Trophoblast cell (in vitro differentiated cells and primary cell): ENCODE data around the gene RNF111.
A peak's percentile ranks its signal among the peaks of the same experiment; 100 is the strongest.

Experiments used
- DNase-seq, 2 donors: peaks; one replicate each; pipeline ENCODE4 v3.0.0-alpha.2; 2016
- H2AFZ ChIP-seq: 2 replicates; pipeline ENCODE4 v1.6.1; 2013; ENCODE audit warnings: low read length, moderate library complexity, mild to moderate bottlenecking; ENCODE audit not compliant: insufficient read depth, poor library complexity
- H2AK5ac ChIP-seq: 2 replicates; pipeline ENCODE4 v1.6.1; 2013; ENCODE audit warnings: mild to moderate bottlenecking, low read length
- H2BK120ac ChIP-seq: 2 replicates; pipeline ENCODE4 v1.6.1; 2013; ENCODE audit warnings: low read length, mild to moderate bottlenecking, moderate library complexity; ENCODE audit not compliant: insufficient read depth, poor library complexity
- H2BK12ac ChIP-seq: 2 replicates; pipeline ENCODE4 v1.6.1; 2013; ENCODE audit warnings: mild to moderate bottlenecking, low read length, moderate library complexity
- H2BK5ac ChIP-seq: 2 replicates; pipeline ENCODE4 v1.6.1; 2013; ENCODE audit warnings: low read length, low read depth, moderate library complexity, mild to moderate bottlenecking; ENCODE audit not compliant: poor library complexity
- H3K14ac ChIP-seq: 2 replicates; pipeline ENCODE4 v1.6.1; 2013; ENCODE audit warnings: mild to moderate bottlenecking, low read length
- H3K18ac ChIP-seq: 2 replicates; pipeline ENCODE4 v1.6.1; 2013; ENCODE audit warnings: mild to moderate bottlenecking, low read length
- H3K23ac ChIP-seq: 2 replicates; pipeline ENCODE4 v1.6.1; 2013; ENCODE audit warnings: low read length
- H3K27ac ChIP-seq: 2 replicates; pipeline ENCODE4 v1.5.1; 2013; ENCODE audit warnings: low read depth, mild to moderate bottlenecking, inconsistent platforms, low read length, moderate library complexity
- H3K27me3 ChIP-seq: 2 replicates; pipeline ENCODE4 v1.6.1; 2013; ENCODE audit warnings: inconsistent platforms, mild to moderate bottlenecking, low read length, moderate library complexity; ENCODE audit not compliant: insufficient read depth
- H3K36me3 ChIP-seq, 2 experiments: 1 replicate in 1 of 2; 2 replicates in 1 of 2; pipeline ENCODE4 v1.6.1; 2013; ENCODE audit warnings: low read length in 2 of 2, mild to moderate bottlenecking in 2 of 2, moderate library complexity in 1 of 2; ENCODE audit not compliant: insufficient read depth in 2 of 2, control insufficient read depth in 1 of 2
- H3K4ac ChIP-seq: 2 replicates; pipeline ENCODE4 v1.6.1; 2013; ENCODE audit warnings: low read depth, mild to moderate bottlenecking, low read length, moderate library complexity
- H3K4me1 ChIP-seq, 2 experiments: 1 replicate in 1 of 2; 2 replicates in 1 of 2; pipeline ENCODE4 v1.6.1; 2013; ENCODE audit warnings: low read length in 2 of 2, mild to moderate bottlenecking in 2 of 2, moderate library complexity in 1 of 2; ENCODE audit not compliant: insufficient read depth in 2 of 2, control insufficient read depth in 1 of 2
- H3K4me2 ChIP-seq: 2 replicates; pipeline ENCODE4 v1.6.1; 2013; ENCODE audit warnings: inconsistent platforms, mild to moderate bottlenecking, low read length, moderate library complexity
- H3K4me3 ChIP-seq: 2 replicates; pipeline ENCODE4 v1.5.1; 2013; ENCODE audit warnings: mild to moderate bottlenecking, low read depth, low read length, inconsistent platforms
- H3K79me1 ChIP-seq: one replicate; pipeline ENCODE4 v1.6.1; 2013; ENCODE audit warnings: low read length
- H3K79me2 ChIP-seq: 2 replicates; pipeline ENCODE4 v1.6.1; 2013; ENCODE audit warnings: low read length, mild to moderate bottlenecking; ENCODE audit not compliant: control insufficient read depth, insufficient read depth, poor library complexity
- H3K9ac ChIP-seq: 2 replicates; pipeline ENCODE4 v1.6.1; 2013; ENCODE audit warnings: mild to moderate bottlenecking, low read length
- H3K9me3 ChIP-seq: 2 replicates; pipeline ENCODE4 v1.6.1; 2013; ENCODE audit warnings: low read depth, mild to moderate bottlenecking, control low read depth, inconsistent platforms, low read length; ENCODE audit not compliant: insufficient read depth
- H4K12ac ChIP-seq: 2 replicates; pipeline ENCODE4 v1.6.1; 2013; ENCODE audit warnings: low read depth, mild to moderate bottlenecking, low read length, moderate library complexity
- H4K8ac ChIP-seq: 2 replicates; pipeline ENCODE4 v1.6.1; 2013; ENCODE audit warnings: low read depth, mild to moderate bottlenecking, low read length, moderate library complexity
- H4K91ac ChIP-seq: one replicate; pipeline ENCODE4 v1.6.1; 2013; ENCODE audit warnings: low read depth, mild to moderate bottlenecking, low read length, moderate library complexity
- WGBS: extraction: QIAGEN DNeasy Blood & Tissue Kit; methylation state at CpG from one replicate; pipeline ENCODE4 v1.1.7; 2013; ENCODE audit warnings: missing lambda C conversion rate; ENCODE audit not compliant: insufficient read length, insufficient coverage; ENCODE audit errors: extremely low coverage; 5-methylcytosine and 5-hydroxymethylcytosine counted together

Gene RNF111

GRCh38 chr15:59008086-59008485 is 20.6 kb downstream of the RNF111 start:
- Histone ChIP-seq H3K4me2 (no peak overlapping the region), H3K4me3 (no peak overlapping the region)
- no CpG with 5 or more reads among the region's 6 CpGs for WGBS

GRCh38 chr15:59011262-59011952 is 23.9 kb downstream of the RNF111 start:
- no peak for DNase-seq
- Histone ChIP-seq H3K14ac (no peak overlapping the region), H2BK5ac (no peak overlapping the region), H2BK12ac (no peak overlapping the region), H2AK5ac (no peak overlapping the region), H3K4me3 (no peak overlapping the region), H3K9ac (no peak overlapping the region), H4K12ac (no peak overlapping the region), H3K27me3 (no peaks in the 10 kb centered on the region), H3K18ac (no peak overlapping the region), H3K79me2 (no peaks in the 10 kb centered on the region), H4K8ac (no peak overlapping the region), H3K27ac (no peak overlapping the region), H3K4me2 (no peak overlapping the region), H3K23ac (no peak overlapping the region), H3K36me3 (peaks cover 4 to 9% of the 10 kb centered on the region in 2 experiments), H3K9me3 (no peaks in the 10 kb centered on the region), H2AFZ (no peak overlapping the region), H4K91ac (no peak overlapping the region), H3K4ac (no peak overlapping the region), H2BK120ac (no peak overlapping the region), H3K79me1 (no peaks in the 10 kb centered on the region), H3K4me1 (peaks cover 0 to 3% of the 10 kb centered on the region in 2 experiments)
- WGBS: no CpG with 5 or more reads among the region's 3 CpGs

More at GRCh38 chr15:59008086-59008485, 20.6 kb downstream of the RNF111 start:
- Histone ChIP-seq H3K4ac (no peak overlapping the region), H2AFZ (no peak overlapping the region), H2BK120ac (no peak overlapping the region), H3K79me2 (peaks cover 1% of the 10 kb centered on the region), H3K9ac (no peak overlapping the region), H3K27me3 (no peaks in the 10 kb centered on the region), H4K8ac (no peak overlapping the region), H3K9me3 (no peaks in the 10 kb centered on the region), H3K18ac (no peak overlapping the region), H3K4me1 (peaks cover 0 to 3% of the 10 kb centered on the region in 2 experiments), H4K91ac (no peak overlapping the region), H2AK5ac (no peak overlapping the region), H3K23ac (no peak overlapping the region), H3K79me1 (no peaks in the 10 kb centered on the region), H2BK12ac (no peak overlapping the region), H3K36me3 (peaks cover 4 to 13% of the 10 kb centered on the region in 2 experiments), H2BK5ac (no peak overlapping the region), H3K27ac (no peak overlapping the region), H4K12ac (no peak overlapping the region), H3K14ac (no peak overlapping the region)
- DNase-seq: no peak

- Histone ChIP-seq H2BK120ac (no peak overlapping the region), H3K4me2 (no peak overlapping the region), H3K79me2 (no peaks in the 10 kb centered on the region), H3K14ac (no peak overlapping the region), H2BK5ac (no peak overlapping the region), H4K12ac (no peak overlapping the region), H2AK5ac (no peak overlapping the region), H3K27me3 (no peaks in the 10 kb centered on the region), H3K36me3 (peaks cover 4 to 7% of the 10 kb centered on the region in 2 experiments), H2AFZ (no peak overlapping the region), H4K91ac (no peak overlapping the region), H3K79me1 (no peaks in the 10 kb centered on the region), H3K4me3 (no peak overlapping the region), H3K23ac (no peak overlapping the region), H3K9me3 (no peaks in the 10 kb centered on the region), H2BK12ac (no peak overlapping the region), H3K18ac (no peak overlapping the region), H3K9ac (no peak overlapping the region), H3K4ac (no peak overlapping the region), H3K4me1 (peaks cover 0 to 3% of the 10 kb centered on the region in 2 experiments), H3K27ac (no peak overlapping the region), H4K8ac (no peak overlapping the region)
- no CpG with 5 or more reads among the region's 3 CpGs for WGBS
- DNase-seq: no peak
Measured at GRCh38 chr15:59013246-59013873, 25.9 kb downstream of the RNF111 start.

GRCh38 chr15:59014068-59014467 is 26.6 kb downstream of the RNF111 start:
- no peak overlapping the region for H3K23ac ChIP-seq
- H2AFZ ChIP-seq: no peak overlapping the region
- H4K8ac ChIP-seq: no peak overlapping the region
- peak overlapping the region; percentile 46 for H3K4ac ChIP-seq
- DNase-seq: no peak
- no peak overlapping the region for H3K9ac ChIP-seq
- H2BK12ac ChIP-seq: no peak overlapping the region
- H3K9me3 ChIP-seq: no peaks in the 10 kb centered on the region
- H3K14ac ChIP-seq: no peak overlapping the region
- no peaks in the 10 kb centered on the region for H3K79me2 ChIP-seq
- no peak overlapping the region for H4K91ac ChIP-seq
- no peak overlapping the region for H2AK5ac ChIP-seq
- H2BK120ac ChIP-seq: no peak overlapping the region
- no peak overlapping the region for H3K4me3 ChIP-seq
- H4K12ac ChIP-seq: no peak overlapping the region
- H3K36me3 ChIP-seq: peaks cover 4 to 7% of the 10 kb centered on the region in 2 experiments
- no CpG with 5 or more reads among the region's 1 CpG for WGBS
- no peak overlapping the region for H3K4me2 ChIP-seq
- H3K27ac ChIP-seq: no peak overlapping the region
- peaks cover 0 to 3% of the 10 kb centered on the region in 2 experiments for H3K4me1 ChIP-seq
- H2BK5ac ChIP-seq: no peak overlapping the region
- no peak overlapping the region for H3K18ac ChIP-seq
- no peaks in the 10 kb centered on the region for H3K79me1 ChIP-seq
- no peaks in the 10 kb centered on the region for H3K27me3 ChIP-seq
